Measurements from ENCODE around the gene LCTL.

DNA sequence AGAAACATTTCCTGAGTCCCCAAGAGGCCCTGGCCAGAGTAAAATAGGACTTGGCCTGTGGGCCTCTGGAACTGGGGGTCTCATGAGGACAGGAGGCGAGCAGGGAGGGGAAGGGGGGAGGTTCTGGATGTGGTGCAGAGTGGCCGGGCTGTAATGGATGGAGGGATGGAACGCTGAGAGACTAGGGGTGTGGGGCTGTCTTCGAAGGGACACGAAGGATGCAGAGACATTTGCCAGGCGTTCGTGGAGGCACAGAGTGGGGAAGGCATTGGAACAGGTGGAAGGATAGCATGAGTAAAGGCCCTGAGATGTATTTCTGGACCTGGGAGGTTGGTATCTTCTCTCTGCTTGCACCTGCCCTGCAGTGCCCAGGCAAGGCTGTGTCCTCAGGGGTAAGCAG is 2.1 kb upstream of the LCTL start:
- TF ChIP-seq CTCF (conservative IDR thresholded peaks at IDR 0.05 in 1 of 2, IDR thresholded peaks at IDR 0.05 in 1 of 2; ENCODE audit: extremely low read depth in 1 of 2, insufficient read depth in 1 of 2, low read depth in 1 of 2, low read length in 2 of 2), result no peak
- no peak for TF ChIP-seq EZH2 (IDR thresholded peaks at IDR 0.05; ENCODE audit: borderline replicate concordance, low read length)

Measured in mammary epithelial cell (primary cell).